HT-29 (cell line): ENCODE data around the gene THAP12. TPM values are rescaled to one million over a fixed set of nuclear protein-coding genes. Genes with fewer than 3 reads are reported as not detected.

Source experiments
- DNase-seq: peaks from one replicate; pipeline ENCODE4 v3.0.0-alpha.2; 2015; ENCODE audit warnings: low spot score
- small RNA-seq: library from RNA; depleted of rRNA; stranded (forward); fragments of <200 nt; gene quantifications from one replicate; pipeline ENCODE3, GENCODE V24; 2014
- total RNA-seq: library from RNA; depleted of rRNA; stranded (reverse); fragments of >200 nt; shearing (Covaris generic); gene quantifications from 2 replicates; pipeline ENCODE4 v1.2.3, GENCODE V29; 2014; rRNA removed

The THAP12 gene
- total RNA-seq, 1 experiment from 2014 or later = 27.4 TPM

GRCh38 chr11:76302996-76303395 lies 77.9 kb downstream of the THAP12 start:
- DNase-seq = no peak

Small RNA genes within 50 kb of the gene (small RNA-seq; reads per million reads assigned to genes)
- gene RF00019 = not detected

Other genes starting within 250 kb of the THAP12 start
- gene WNT11, start 174.6 kb downstream of the THAP12 start, total RNA-seq = 67.7 and 78.8 TPM in 2 replicates
- 1.8 and 2.1 TPM in 2 replicates for gene GVQW3, start 191 bp upstream of the THAP12 start, total RNA-seq
- gene EMSY, start 63.9 kb upstream of the THAP12 start, total RNA-seq = 19.1 and 30.7 TPM in 2 replicates